Measurements from ENCODE around the gene LIAS.

The LIAS gene

DNA sequence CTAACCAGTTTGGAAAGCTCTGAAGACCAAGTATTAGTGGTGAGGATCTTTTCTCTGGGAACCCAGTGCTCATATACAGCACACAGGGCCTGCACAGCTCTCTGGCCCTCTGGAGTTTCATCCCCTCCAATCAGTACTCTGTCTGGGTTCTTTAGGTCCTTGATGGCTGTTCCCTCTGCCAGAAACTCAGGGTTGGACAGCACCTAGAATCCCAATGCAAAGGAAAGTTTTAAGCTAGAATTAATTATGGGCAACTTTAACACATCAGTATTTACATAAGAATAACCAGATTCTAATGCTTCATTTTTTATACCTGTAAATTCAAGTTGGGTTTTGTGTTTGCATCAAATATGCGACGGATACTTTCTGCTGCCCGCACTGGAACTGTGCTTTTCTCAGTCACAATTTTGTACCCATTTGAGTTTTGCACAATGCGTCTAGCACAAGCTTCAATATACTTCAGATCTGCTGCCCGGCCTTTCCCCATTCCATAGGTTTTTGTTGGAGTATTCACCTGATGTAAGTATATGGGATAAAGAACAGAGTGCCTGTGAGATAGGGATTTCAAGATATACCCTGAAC is 51.6 kb downstream of the LIAS start:
- TF ChIP-seq, protein P1, sequence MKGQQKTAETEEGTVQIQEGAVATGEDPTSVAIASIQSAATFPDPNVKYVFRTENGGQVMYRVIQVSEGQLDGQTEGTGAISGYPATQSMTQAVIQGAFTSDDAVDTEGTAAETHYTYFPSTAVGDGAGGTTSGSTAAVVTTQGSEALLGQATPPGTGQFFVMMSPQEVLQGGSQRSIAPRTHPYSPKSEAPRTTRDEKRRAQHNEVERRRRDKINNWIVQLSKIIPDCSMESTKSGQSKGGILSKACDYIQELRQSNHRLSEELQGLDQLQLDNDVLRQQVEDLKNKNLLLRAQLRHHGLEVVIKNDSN (IDR thresholded peaks at IDR 0.05): no peak
- TF ChIP-seq TAF1 (IDR thresholded peaks at IDR 0.05; ENCODE audit: low read depth): no peak
- no peak for TF ChIP-seq TEAD4 (IDR thresholded peaks at IDR 0.05)
- TF ChIP-seq NFIC (IDR thresholded peaks at IDR 0.05): no peak
- no peak for TF ChIP-seq EP300 (IDR thresholded peaks at IDR 0.05; ENCODE audit: borderline replicate concordance)
- TF ChIP-seq, protein P2, sequence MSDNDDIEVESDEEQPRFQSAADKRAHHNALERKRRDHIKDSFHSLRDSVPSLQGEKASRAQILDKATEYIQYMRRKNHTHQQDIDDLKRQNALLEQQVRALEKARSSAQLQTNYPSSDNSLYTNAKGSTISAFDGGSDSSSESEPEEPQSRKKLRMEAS (IDR thresholded peaks at IDR 0.05): no peak
- TF ChIP-seq EGR1 (IDR thresholded peaks at IDR 0.05): no peak
- TF ChIP-seq TCF12 (IDR thresholded peaks at IDR 0.05; ENCODE audit: low read depth): no peak
- no peak for TF ChIP-seq FOXM1 (IDR thresholded peaks at IDR 0.05; ENCODE audit: borderline replicate concordance, low read depth)
- TF ChIP-seq CREB1 (IDR thresholded peaks at IDR 0.05; ENCODE audit: low read depth): no peak
- TF ChIP-seq YY1 (IDR thresholded peaks at IDR 0.05; ENCODE audit: low read depth): no peak
- TF ChIP-seq CEBPB (IDR thresholded peaks at IDR 0.05): no peak
- TF ChIP-seq, protein P3, sequence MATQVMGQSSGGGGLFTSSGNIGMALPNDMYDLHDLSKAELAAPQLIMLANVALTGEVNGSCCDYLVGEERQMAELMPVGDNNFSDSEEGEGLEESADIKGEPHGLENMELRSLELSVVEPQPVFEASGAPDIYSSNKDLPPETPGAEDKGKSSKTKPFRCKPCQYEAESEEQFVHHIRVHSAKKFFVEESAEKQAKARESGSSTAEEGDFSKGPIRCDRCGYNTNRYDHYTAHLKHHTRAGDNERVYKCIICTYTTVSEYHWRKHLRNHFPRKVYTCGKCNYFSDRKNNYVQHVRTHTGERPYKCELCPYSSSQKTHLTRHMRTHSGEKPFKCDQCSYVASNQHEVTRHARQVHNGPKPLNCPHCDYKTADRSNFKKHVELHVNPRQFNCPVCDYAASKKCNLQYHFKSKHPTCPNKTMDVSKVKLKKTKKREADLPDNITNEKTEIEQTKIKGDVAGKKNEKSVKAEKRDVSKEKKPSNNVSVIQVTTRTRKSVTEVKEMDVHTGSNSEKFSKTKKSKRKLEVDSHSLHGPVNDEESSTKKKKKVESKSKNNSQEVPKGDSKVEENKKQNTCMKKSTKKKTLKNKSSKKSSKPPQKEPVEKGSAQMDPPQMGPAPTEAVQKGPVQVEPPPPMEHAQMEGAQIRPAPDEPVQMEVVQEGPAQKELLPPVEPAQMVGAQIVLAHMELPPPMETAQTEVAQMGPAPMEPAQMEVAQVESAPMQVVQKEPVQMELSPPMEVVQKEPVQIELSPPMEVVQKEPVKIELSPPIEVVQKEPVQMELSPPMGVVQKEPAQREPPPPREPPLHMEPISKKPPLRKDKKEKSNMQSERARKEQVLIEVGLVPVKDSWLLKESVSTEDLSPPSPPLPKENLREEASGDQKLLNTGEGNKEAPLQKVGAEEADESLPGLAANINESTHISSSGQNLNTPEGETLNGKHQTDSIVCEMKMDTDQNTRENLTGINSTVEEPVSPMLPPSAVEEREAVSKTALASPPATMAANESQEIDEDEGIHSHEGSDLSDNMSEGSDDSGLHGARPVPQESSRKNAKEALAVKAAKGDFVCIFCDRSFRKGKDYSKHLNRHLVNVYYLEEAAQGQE (IDR thresholded peaks at IDR 0.05; ENCODE audit: low read depth): no peak
- no peak for TF ChIP-seq ZBTB7A (IDR thresholded peaks at IDR 0.05; ENCODE audit: low read depth)
- TF ChIP-seq RAD21 (IDR thresholded peaks at IDR 0.05; ENCODE audit: low read depth): no peak

DNA sequence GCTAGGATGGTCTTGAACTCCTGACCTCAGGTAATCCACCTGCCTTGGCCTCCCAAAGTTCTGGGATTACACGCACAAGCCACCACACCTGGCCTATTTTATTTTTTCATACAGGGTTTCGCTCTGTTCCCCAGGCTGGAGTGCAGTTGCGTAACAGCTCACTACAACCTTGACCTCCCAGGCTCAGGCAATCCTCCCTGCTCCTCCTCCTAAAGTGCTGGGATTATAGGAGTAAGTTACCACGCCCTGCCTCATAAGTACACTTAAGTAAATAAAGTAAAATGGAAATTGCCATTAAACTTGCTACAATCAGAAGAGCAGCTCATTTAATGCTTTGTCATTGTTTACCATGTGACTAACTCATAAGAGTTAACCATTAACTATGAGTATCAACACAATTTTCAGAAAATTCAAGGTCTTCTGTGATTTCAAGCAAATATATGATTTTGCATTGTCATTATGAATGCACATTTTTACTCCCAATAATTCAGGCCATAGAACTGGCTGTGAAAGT is 56.1 kb downstream of the LIAS start:
- no peak for TF ChIP-seq YY1 (IDR thresholded peaks at IDR 0.05; ENCODE audit: low read depth)
- no peak for TF ChIP-seq NFIC (IDR thresholded peaks at IDR 0.05)
- TF ChIP-seq, protein P1 (IDR thresholded peaks at IDR 0.05): no peak
- TF ChIP-seq CEBPB (IDR thresholded peaks at IDR 0.05): peak; percentile 91
- TF ChIP-seq RAD21 (IDR thresholded peaks at IDR 0.05; ENCODE audit: low read depth): no peak
- TF ChIP-seq, protein P2 (IDR thresholded peaks at IDR 0.05): no peak

DNA sequence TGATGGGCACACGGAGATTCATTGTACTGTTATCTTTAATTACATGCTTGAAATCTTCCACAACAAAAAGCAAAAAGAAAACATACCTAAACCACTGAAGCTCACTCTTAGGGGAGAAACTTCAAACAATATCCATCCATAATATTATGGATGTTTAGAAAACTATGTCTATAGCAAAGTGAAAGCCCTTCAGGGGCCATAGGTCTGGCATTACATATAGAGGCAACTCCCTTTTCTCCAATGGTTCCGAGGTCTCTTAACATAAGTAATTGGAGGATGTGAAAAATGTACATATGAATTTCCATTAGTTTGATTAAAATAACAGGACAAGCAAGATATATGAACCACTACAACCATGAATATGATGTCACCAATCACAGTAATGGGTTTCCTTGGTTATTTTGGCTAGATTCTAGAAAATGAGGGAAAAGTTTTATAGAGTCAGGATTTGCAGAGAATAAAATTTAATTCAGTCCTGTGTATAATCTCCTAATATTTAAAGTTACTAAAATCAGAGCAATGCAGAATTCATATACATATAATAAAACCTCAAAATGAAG is 57.6 kb downstream of the LIAS start:
- no peak for TF ChIP-seq TAF1 (IDR thresholded peaks at IDR 0.05; ENCODE audit: low read depth)
- no peak for TF ChIP-seq EP300 (IDR thresholded peaks at IDR 0.05; ENCODE audit: borderline replicate concordance)
- no peak for TF ChIP-seq TCF12 (IDR thresholded peaks at IDR 0.05; ENCODE audit: low read depth)
- no peak for TF ChIP-seq CEBPB (IDR thresholded peaks at IDR 0.05)
- no peak for TF ChIP-seq FOXM1 (IDR thresholded peaks at IDR 0.05; ENCODE audit: borderline replicate concordance, low read depth)
- TF ChIP-seq NFIC (IDR thresholded peaks at IDR 0.05): no peak
- TF ChIP-seq, protein P2 (IDR thresholded peaks at IDR 0.05): no peak
- TF ChIP-seq TEAD4 (IDR thresholded peaks at IDR 0.05): no peak
- TF ChIP-seq, protein P1 (IDR thresholded peaks at IDR 0.05): no peak
- no peak for TF ChIP-seq YY1 (IDR thresholded peaks at IDR 0.05; ENCODE audit: low read depth)
- TF ChIP-seq RAD21 (IDR thresholded peaks at IDR 0.05; ENCODE audit: low read depth): no peak
- no peak for TF ChIP-seq EGR1 (IDR thresholded peaks at IDR 0.05)
- no peak for TF ChIP-seq ZBTB7A (IDR thresholded peaks at IDR 0.05; ENCODE audit: low read depth)
- no peak for TF ChIP-seq CREB1 (IDR thresholded peaks at IDR 0.05; ENCODE audit: low read depth)
- TF ChIP-seq, protein P3 (IDR thresholded peaks at IDR 0.05; ENCODE audit: low read depth): no peak

DNA sequence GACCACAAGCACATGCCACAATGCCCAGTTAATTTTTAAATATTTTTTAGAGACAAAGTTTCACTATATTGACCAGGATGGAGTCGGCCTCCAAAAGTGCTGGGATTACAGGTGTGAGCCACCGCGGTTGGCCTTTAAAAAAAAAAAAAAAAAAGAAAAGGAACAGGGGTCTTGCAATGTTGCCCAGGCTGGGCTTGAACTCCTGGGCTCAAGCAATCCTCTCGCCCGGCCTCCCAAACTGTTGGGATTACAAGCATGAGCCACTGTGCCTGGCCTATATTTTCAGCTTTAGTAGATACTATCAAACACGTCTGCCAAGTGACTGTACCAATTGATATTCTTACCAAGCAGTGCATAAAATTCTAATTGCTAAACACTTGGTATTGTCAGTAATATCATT is 59.6 kb downstream of the LIAS start:
- TF ChIP-seq ZBTB7A (IDR thresholded peaks at IDR 0.05; ENCODE audit: low read depth) (no peak), TEAD4 (IDR thresholded peaks at IDR 0.05) (no peak), YY1 (IDR thresholded peaks at IDR 0.05; ENCODE audit: low read depth) (no peak), CREB1 (IDR thresholded peaks at IDR 0.05; ENCODE audit: low read depth) (no peak), FOXM1 (IDR thresholded peaks at IDR 0.05; ENCODE audit: borderline replicate concordance, low read depth) (no peak), NFIC (IDR thresholded peaks at IDR 0.05) (no peak), EGR1 (IDR thresholded peaks at IDR 0.05) (no peak), EP300 (IDR thresholded peaks at IDR 0.05; ENCODE audit: borderline replicate concordance) (no peak), RAD21 (IDR thresholded peaks at IDR 0.05; ENCODE audit: low read depth) (no peak), TAF1 (IDR thresholded peaks at IDR 0.05; ENCODE audit: low read depth) (no peak), TCF12 (IDR thresholded peaks at IDR 0.05; ENCODE audit: low read depth) (no peak), CEBPB (IDR thresholded peaks at IDR 0.05) (no peak)
- TF ChIP-seq, protein P3 (IDR thresholded peaks at IDR 0.05; ENCODE audit: low read depth): no peak
- TF ChIP-seq, protein P1 (IDR thresholded peaks at IDR 0.05): no peak
- TF ChIP-seq, protein P2 (IDR thresholded peaks at IDR 0.05): no peak

Data from Ishikawa (cell line).